Measurements from ENCODE around the gene PDE8A.

The PDE8A gene

DNA sequence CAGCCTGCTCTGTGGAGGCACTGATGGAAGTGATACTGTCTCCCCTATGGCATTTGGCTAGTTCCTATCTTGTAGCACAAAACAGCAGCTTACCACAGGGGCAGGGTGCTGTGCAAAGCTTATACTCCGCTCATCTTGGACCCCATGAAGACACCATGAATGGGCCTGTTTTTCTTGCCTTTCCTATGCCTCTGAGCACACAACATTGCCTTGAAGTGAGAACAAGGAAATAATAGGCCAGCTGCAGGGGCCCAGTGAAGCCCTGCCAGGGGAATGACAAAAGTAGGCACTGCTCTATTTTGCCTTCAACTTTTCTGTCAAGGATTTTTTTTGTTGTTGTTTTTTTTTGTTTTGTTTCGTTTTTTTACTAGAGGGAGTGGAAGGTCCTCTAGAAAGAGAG lies 110.3 kb downstream of the PDE8A start:
- H3K36me3 ChIP-seq (ENCODE audit: control insufficient read depth, insufficient read depth, low read length) = no peaks in the 10 kb centered on the region
- H3K4me3 ChIP-seq (ENCODE audit: low read depth, low read length) = no peak overlapping the region
- no peak overlapping the region for H3K9ac ChIP-seq (ENCODE audit: low read depth, low read length)
- H3K4me1 ChIP-seq (ENCODE audit: control insufficient read depth, insufficient read depth, low read length) = no peaks in the 10 kb centered on the region
- no peak overlapping the region for H3K27ac ChIP-seq (ENCODE audit: low read depth, low read length)
- no peaks in the 10 kb centered on the region for H3K9me3 ChIP-seq (ENCODE audit: control insufficient read depth, insufficient read depth, low read length)
- no peaks in the 10 kb centered on the region for H3K27me3 ChIP-seq (ENCODE audit: control insufficient read depth, insufficient read depth, low read length)

DNA sequence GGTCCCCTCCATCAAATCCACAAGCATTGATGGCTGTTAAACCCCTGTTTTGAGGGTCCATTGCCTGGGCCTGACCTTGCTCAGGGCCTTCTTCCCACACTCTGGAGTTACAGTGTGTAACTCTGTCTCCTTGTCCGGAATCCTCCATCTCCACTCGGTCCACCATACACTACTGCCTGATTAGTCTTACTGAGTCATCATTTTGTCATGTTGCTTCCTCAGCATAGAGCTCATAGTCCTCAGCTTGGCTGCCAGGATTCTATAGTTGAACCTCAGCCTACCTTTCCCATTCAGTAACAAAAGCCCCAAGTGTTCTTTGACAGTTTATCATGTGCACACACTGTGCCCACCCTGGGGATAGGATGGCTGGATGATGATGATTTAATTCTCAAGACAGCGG lies 113.0 kb downstream of the PDE8A start:
- Histone ChIP-seq H3K9me3 (ENCODE audit: control insufficient read depth, insufficient read depth, low read length) (no peaks in the 10 kb centered on the region), H3K4me3 (ENCODE audit: low read depth, low read length) (no peak overlapping the region), H3K4me1 (ENCODE audit: control insufficient read depth, insufficient read depth, low read length) (no peaks in the 10 kb centered on the region), H3K27me3 (ENCODE audit: control insufficient read depth, insufficient read depth, low read length) (no peaks in the 10 kb centered on the region), H3K27ac (ENCODE audit: low read depth, low read length) (no peak overlapping the region), H3K9ac (ENCODE audit: low read depth, low read length) (no peak overlapping the region), H3K36me3 (ENCODE audit: control insufficient read depth, insufficient read depth, low read length) (no peaks in the 10 kb centered on the region)

DNA sequence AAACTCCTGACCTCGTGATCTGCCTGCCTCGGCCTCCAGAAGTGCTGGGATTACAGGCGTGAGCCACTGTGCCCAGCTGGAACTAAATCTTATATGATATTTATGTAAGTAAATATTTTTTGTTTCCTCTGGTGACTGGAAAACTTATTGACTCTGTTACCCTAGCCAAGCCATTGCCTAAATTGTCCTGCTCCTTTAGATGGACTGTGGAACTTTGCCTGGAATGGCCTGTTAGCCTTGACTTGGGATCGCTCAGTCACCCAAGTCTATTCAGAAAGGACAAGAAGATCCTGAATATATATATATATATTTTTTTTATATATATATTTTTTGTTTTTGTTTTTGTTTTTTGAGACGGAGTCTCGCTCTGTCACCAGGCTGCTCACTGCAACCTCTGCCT lies 113.9 kb downstream of the PDE8A start:
- no peaks in the 10 kb centered on the region for H3K4me1 ChIP-seq (ENCODE audit: control insufficient read depth, insufficient read depth, low read length)
- H3K36me3 ChIP-seq (ENCODE audit: control insufficient read depth, insufficient read depth, low read length) = no peaks in the 10 kb centered on the region

DNA sequence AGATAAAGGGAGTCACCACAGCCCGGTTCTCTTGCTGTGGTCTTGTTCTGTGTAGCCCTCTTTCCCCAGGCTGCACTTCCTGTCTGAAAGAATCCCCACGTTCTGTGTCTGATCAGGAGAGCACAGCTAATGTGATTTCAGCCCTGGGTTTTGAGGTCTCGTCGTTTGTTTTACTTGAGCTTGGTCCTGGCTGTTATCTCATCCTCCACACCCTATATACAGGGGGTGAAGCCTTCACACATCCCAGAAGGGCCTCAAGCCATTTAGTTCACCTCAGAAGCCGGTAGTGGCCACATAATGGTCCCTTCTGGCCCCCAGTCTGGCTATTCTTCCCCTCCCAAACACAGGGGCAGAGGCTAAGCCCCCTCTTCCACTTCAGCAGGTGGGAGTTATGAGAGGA lies 115.6 kb downstream of the PDE8A start:
- H3K4me1 ChIP-seq (ENCODE audit: control insufficient read depth, insufficient read depth, low read length) = no peaks in the 10 kb centered on the region
- no peak overlapping the region for H3K27ac ChIP-seq (ENCODE audit: low read depth, low read length)
- H3K9me3 ChIP-seq (ENCODE audit: control insufficient read depth, insufficient read depth, low read length) = no peaks in the 10 kb centered on the region
- H3K4me3 ChIP-seq (ENCODE audit: low read depth, low read length) = no peak overlapping the region
- H3K36me3 ChIP-seq (ENCODE audit: control insufficient read depth, insufficient read depth, low read length) = no peaks in the 10 kb centered on the region
- no peaks in the 10 kb centered on the region for H3K27me3 ChIP-seq (ENCODE audit: control insufficient read depth, insufficient read depth, low read length)
- no peak overlapping the region for H3K9ac ChIP-seq (ENCODE audit: low read depth, low read length)

More for the DNA sequence above, 113.9 kb downstream of the PDE8A start:
- Histone ChIP-seq H3K9ac (ENCODE audit: low read depth, low read length) (no peak overlapping the region), H3K27ac (ENCODE audit: low read depth, low read length) (no peak overlapping the region), H3K4me3 (ENCODE audit: low read depth, low read length) (no peak overlapping the region), H3K27me3 (ENCODE audit: control insufficient read depth, insufficient read depth, low read length) (no peaks in the 10 kb centered on the region), H3K9me3 (ENCODE audit: control insufficient read depth, insufficient read depth, low read length) (no peaks in the 10 kb centered on the region)

DNA sequence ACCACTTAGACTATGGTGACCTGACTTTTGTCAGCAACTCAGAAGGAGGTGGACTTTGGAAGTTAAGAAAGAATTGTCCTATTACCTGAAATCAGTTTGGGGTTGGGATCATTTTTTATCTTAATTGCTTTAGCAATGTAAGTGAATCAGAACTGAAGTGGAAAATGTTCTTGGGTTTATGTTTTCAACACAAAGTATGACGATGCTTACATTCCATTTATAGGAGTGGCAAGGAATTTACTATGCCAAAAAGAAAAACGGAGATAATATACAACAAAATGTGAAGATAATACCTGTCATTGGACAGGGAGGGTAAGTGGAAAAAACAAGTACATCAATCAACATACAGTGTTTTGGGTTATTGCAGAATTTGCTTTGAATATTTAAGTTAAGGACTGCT lies 116.1 kb downstream of the PDE8A start:
- Histone ChIP-seq H3K4me1 (ENCODE audit: control insufficient read depth, insufficient read depth, low read length) (no peaks in the 10 kb centered on the region), H3K36me3 (ENCODE audit: control insufficient read depth, insufficient read depth, low read length) (no peaks in the 10 kb centered on the region), H3K27ac (ENCODE audit: low read depth, low read length) (no peak overlapping the region), H3K4me3 (ENCODE audit: low read depth, low read length) (no peak overlapping the region), H3K9me3 (ENCODE audit: control insufficient read depth, insufficient read depth, low read length) (no peaks in the 10 kb centered on the region), H3K27me3 (ENCODE audit: control insufficient read depth, insufficient read depth, low read length) (no peaks in the 10 kb centered on the region), H3K9ac (ENCODE audit: low read depth, low read length) (no peak overlapping the region)

DNA sequence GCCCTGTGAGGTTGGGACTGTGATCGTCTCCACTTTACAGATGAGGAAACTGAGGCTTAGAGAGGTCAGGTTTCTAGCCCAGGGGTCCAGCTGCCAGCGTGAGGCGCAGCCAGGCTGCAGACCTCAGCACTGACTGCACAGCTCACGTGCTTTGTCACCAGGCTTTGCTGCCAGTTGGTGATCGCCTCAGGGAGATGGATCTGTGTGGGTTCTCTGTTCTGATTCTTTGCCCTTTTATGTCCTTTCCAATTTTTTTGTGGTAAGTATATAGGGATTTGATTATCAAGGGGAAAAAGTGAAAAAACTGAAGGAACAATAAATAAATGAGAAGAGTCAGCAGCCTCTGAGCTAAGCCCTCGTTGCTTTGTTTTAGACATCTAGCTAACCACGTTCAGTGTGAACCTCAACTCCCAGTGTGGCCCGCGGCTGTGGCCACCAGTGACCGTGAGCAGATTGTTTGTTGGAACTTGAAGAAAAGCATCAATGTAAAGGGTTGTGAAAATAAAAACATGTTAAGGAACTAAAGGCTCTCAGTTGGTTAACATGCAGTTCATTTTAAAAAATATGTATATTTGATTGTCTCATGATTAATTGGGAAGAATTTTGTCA lies 117.6 kb downstream of the PDE8A start:
- H3K27ac ChIP-seq (ENCODE audit: low read depth, low read length) = no peak overlapping the region
- H3K4me1 ChIP-seq (ENCODE audit: control insufficient read depth, insufficient read depth, low read length) = no peaks in the 10 kb centered on the region
- no peaks in the 10 kb centered on the region for H3K27me3 ChIP-seq (ENCODE audit: control insufficient read depth, insufficient read depth, low read length)
- H3K9ac ChIP-seq (ENCODE audit: low read depth, low read length) = no peak overlapping the region
- H3K9me3 ChIP-seq (ENCODE audit: control insufficient read depth, insufficient read depth, low read length) = no peaks in the 10 kb centered on the region
- H3K36me3 ChIP-seq (ENCODE audit: control insufficient read depth, insufficient read depth, low read length) = no peaks in the 10 kb centered on the region
- H3K4me3 ChIP-seq (ENCODE audit: low read depth, low read length) = no peak overlapping the region

DNA sequence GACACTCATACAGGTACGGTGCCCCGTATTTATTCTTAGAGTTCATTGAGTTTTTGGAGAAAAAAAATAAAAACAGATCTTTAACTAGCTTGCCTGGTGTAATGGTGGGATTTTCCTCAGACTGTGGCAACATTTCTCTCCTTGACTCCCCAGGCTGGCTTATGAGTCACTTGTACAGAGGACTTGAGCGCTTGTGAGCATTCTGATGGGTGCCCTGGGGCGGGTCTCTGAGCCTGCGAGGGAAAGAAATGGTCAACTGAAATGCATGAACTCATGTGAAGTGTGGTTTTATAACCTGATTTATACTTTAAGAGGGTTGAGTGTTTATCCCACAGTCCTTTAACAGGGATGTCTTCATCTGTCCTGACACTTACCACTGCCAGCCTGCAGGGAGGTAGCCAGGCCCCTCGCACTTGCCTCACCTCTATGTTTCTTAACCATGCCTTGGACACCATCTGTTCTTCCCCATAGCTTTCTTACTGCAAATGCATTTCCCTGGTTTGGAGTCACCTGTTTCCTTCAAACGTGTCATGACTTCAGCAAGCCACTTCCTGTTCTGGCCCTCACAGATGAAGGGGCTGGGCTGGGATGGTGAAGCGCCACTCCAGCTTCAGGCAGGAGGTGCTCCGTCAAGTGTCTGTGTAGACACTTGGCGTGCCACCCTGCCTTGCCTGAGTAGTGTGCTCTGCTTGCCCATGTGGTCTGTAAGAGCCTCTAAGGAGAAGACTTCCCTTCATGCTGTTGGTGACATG lies 118.7 kb downstream of the PDE8A start:
- Histone ChIP-seq H3K27me3 (ENCODE audit: control insufficient read depth, insufficient read depth, low read length) (no peaks in the 10 kb centered on the region), H3K9ac (ENCODE audit: low read depth, low read length) (no peak overlapping the region), H3K9me3 (ENCODE audit: control insufficient read depth, insufficient read depth, low read length) (no peaks in the 10 kb centered on the region), H3K4me1 (ENCODE audit: control insufficient read depth, insufficient read depth, low read length) (no peaks in the 10 kb centered on the region), H3K36me3 (ENCODE audit: control insufficient read depth, insufficient read depth, low read length) (no peaks in the 10 kb centered on the region), H3K27ac (ENCODE audit: low read depth, low read length) (no peak overlapping the region), H3K4me3 (ENCODE audit: low read depth, low read length) (no peak overlapping the region)

DNA sequence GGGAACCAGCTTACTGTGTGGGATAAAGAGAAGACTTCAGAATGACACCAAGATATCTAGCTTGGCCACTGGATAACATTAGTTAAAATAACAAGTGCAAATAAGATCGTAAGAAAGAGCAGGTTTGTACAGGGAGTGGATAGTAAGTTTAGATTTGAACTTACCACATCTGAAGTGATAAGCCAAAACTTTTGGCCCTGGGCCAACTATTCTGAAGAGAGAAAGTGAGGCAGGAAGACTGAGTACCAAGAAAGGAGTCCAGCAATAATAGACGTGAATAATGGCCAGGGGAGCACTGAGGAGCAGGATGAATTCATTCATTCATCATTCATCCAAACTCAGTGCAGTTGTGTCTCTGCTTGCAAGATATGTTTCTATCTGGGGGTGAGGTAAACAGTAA lies 122.9 kb downstream of the PDE8A start:
- no peaks in the 10 kb centered on the region for H3K9me3 ChIP-seq (ENCODE audit: control insufficient read depth, insufficient read depth, low read length)
- H3K27me3 ChIP-seq (ENCODE audit: control insufficient read depth, insufficient read depth, low read length) = no peaks in the 10 kb centered on the region
- H3K9ac ChIP-seq (ENCODE audit: low read depth, low read length) = no peak overlapping the region
- H3K27ac ChIP-seq (ENCODE audit: low read depth, low read length) = no peak overlapping the region
- no peaks in the 10 kb centered on the region for H3K36me3 ChIP-seq (ENCODE audit: control insufficient read depth, insufficient read depth, low read length)
- H3K4me3 ChIP-seq (ENCODE audit: low read depth, low read length) = no peak overlapping the region
- H3K4me1 ChIP-seq (ENCODE audit: control insufficient read depth, insufficient read depth, low read length) = no peaks in the 10 kb centered on the region

DNA sequence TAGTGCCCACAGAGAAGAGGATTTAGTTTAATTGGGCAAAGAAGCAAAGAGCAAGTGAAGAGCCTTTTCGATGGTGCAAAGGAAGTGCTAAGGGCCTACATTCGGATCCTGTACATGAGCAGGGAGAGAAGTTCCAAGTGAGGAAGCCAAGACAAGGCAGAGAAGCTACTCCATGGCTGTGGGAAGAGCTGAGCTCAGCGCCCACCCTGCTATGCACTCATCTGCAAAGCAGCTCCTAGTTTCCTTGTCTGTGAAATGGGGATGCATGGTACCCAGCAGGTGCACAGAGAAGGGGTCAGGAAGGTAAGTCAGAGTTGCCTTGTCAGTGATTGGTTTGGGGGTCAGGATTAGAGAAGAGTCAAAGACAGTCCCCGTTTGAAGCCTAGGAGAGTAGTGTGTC lies 126.5 kb downstream of the PDE8A start:
- H3K9me3 ChIP-seq (ENCODE audit: control insufficient read depth, insufficient read depth, low read length) = no peaks in the 10 kb centered on the region
- H3K27me3 ChIP-seq (ENCODE audit: control insufficient read depth, insufficient read depth, low read length) = no peaks in the 10 kb centered on the region
- no peaks in the 10 kb centered on the region for H3K36me3 ChIP-seq (ENCODE audit: control insufficient read depth, insufficient read depth, low read length)
- H3K4me1 ChIP-seq (ENCODE audit: control insufficient read depth, insufficient read depth, low read length) = no peaks in the 10 kb centered on the region
- no peak overlapping the region for H3K27ac ChIP-seq (ENCODE audit: low read depth, low read length)
- H3K4me3 ChIP-seq (ENCODE audit: low read depth, low read length) = no peak overlapping the region
- H3K9ac ChIP-seq (ENCODE audit: low read depth, low read length) = no peak overlapping the region

DNA sequence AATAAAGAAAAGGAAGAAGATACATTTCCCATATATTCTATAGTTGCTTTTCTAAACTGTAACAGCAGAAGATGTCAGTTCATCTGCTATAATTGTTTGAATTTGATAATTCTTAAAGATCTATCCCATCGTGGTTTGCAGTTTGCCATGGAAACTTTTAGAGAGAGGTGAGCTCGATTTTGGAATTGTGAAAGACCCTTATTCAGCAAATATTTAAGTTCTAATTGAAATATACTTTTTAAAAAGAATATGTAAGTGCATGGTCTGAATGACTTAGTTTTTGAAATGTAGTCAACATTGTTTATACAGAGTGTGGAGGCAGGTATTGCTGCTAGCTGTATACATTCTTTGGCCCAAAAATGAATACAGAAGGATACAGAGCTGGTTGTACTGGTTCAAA lies 127.7 kb downstream of the PDE8A start:
- H3K9me3 ChIP-seq (ENCODE audit: control insufficient read depth, insufficient read depth, low read length) = no peaks in the 10 kb centered on the region
- no peaks in the 10 kb centered on the region for H3K36me3 ChIP-seq (ENCODE audit: control insufficient read depth, insufficient read depth, low read length)
- no peak overlapping the region for H3K9ac ChIP-seq (ENCODE audit: low read depth, low read length)
- no peak overlapping the region for H3K4me3 ChIP-seq (ENCODE audit: low read depth, low read length)
- no peak overlapping the region for H3K27ac ChIP-seq (ENCODE audit: low read depth, low read length)
- H3K4me1 ChIP-seq (ENCODE audit: control insufficient read depth, insufficient read depth, low read length) = no peaks in the 10 kb centered on the region
- no peaks in the 10 kb centered on the region for H3K27me3 ChIP-seq (ENCODE audit: control insufficient read depth, insufficient read depth, low read length)

DNA sequence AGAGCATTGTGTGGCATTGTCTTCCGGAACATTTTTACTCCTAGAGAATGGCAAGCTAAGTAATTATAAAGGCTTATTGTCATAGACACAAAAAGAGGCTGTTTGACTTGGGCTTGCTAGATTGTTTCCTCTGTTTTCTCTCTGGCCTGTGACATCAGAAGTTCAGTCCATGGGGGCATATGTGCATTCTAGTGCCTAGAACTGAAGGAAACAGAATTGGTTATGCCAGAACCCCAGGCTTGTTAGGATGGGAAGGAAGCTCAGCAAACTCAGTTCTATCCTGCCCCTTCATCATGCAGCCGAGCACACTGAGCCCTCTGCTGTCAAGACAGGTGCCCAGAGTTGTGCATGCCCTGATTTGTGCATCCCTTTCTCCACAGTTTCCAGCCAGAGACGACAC lies 131.3 kb downstream of the PDE8A start:
- Histone ChIP-seq H3K27ac (ENCODE audit: low read depth, low read length) (no peak overlapping the region), H3K4me3 (ENCODE audit: low read depth, low read length) (no peak overlapping the region), H3K27me3 (ENCODE audit: control insufficient read depth, insufficient read depth, low read length) (no peaks in the 10 kb centered on the region), H3K4me1 (ENCODE audit: control insufficient read depth, insufficient read depth, low read length) (no peaks in the 10 kb centered on the region), H3K9me3 (ENCODE audit: control insufficient read depth, insufficient read depth, low read length) (no peaks in the 10 kb centered on the region), H3K36me3 (ENCODE audit: control insufficient read depth, insufficient read depth, low read length) (peaks cover 13% of the 10 kb centered on the region; the same call in 1 of the 2 replicates), H3K9ac (ENCODE audit: low read depth, low read length) (no peak overlapping the region)

Measured in HUES48 (cell line).